ENCODE data around the gene OPTC.

OPTC gene

DNA sequence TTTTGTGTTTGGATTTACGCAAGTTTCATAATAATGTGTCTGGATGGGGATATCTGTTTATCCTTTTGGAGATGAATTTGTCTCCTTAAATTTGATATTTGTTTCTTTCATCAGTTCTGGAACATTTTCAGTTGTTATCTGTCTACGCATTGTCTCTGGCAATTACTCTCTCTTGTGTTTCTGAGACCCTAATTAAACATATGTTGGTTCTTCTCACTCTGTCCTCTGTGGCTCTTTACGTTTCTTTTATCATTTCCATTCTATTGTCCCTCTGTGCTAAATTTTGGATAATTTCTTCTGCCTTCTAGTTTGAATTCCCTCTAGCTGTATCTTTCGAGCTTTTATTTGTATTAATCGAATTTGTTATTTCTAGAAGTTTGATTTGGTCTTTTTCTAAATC, 35.9 kb upstream of the OPTC start:
- no peak overlapping the region for H3K4me3 ChIP-seq (replicated peaks; ENCODE audit: low read depth, low read length)
- DNase-seq (ENCODE audit: extremely low read depth, low read depth): no peak
- TF ChIP-seq, protein P1, sequence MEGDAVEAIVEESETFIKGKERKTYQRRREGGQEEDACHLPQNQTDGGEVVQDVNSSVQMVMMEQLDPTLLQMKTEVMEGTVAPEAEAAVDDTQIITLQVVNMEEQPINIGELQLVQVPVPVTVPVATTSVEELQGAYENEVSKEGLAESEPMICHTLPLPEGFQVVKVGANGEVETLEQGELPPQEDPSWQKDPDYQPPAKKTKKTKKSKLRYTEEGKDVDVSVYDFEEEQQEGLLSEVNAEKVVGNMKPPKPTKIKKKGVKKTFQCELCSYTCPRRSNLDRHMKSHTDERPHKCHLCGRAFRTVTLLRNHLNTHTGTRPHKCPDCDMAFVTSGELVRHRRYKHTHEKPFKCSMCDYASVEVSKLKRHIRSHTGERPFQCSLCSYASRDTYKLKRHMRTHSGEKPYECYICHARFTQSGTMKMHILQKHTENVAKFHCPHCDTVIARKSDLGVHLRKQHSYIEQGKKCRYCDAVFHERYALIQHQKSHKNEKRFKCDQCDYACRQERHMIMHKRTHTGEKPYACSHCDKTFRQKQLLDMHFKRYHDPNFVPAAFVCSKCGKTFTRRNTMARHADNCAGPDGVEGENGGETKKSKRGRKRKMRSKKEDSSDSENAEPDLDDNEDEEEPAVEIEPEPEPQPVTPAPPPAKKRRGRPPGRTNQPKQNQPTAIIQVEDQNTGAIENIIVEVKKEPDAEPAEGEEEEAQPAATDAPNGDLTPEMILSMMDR (IDR thresholded peaks at IDR 0.05; ENCODE audit: low read depth, low read length, missing control alignments): no peak

DNA sequence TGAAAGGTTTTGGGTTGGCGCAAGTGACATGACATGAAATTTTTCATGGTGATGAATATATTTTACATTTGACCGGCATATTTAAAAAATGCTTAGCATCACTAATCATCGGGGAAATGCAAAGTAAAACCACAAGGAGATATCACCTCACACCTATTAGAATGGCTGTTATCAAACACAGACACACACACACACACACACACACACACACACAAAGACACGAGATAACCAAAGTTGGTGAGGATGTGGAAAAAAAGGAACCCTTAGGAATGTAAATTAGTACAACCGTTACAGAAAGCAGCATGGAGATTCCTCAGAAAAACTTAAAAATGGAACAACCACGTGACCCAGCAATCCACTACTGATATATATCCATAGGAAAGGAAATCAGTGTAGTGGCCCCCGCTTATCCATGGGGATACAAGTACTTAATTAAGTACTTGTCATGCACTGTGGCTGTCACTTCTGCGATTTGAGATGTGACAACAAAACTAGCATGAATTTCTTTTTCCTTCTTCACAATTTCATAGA, 34.2 kb upstream of the OPTC start:
- DNase-seq (ENCODE audit: extremely low read depth, low read depth): no peak
- TF ChIP-seq, protein P1 (IDR thresholded peaks at IDR 0.05; ENCODE audit: low read depth, low read length, missing control alignments): no peak
- H3K4me3 ChIP-seq (replicated peaks; ENCODE audit: low read depth, low read length): no peak overlapping the region

DNA sequence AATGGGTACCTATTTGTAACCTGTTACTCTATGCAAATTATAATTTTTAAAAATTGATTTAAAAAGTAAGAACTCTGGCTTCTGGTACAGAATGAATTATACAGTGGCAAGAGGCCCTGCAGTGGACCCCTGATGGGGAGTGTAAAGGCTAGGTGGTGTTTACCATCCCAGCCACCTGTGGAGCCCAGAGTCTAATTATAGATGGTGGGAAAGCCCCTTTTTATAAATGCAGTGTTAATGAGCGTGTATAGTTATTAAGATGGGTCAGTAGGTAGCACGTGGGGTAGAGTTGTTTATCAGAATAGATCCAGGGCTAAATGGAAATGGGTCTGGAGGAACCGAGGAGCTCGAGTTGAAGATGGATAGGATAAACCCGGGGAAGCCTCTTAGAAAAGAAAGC, 32.2 kb upstream of the OPTC start:
- TF ChIP-seq, protein P1 (IDR thresholded peaks at IDR 0.05; ENCODE audit: low read depth, low read length, missing control alignments): no peak
- no peak overlapping the region for H3K4me3 ChIP-seq (replicated peaks; ENCODE audit: low read depth, low read length)
- no peak for DNase-seq (ENCODE audit: extremely low read depth, low read depth)

DNA sequence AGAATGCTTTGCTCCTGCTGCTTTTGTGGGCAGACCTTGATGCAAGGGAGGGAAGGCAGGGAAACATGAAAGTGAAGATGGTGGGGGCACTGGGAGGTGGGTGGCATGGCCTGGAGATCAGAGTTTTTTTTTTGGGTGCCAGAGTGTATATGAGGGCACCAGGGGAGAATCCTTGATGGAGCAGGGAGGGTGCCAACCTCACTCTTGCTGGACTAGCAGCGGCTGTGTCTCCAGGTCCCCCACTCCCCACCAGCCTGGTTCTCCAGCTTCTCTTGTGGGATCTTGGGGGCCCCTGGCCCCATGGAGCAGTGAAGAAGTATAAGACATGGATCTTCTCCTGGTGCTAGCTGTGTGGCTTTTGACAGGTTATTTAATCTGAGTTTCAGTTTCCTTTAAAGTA, 31.8 kb upstream of the OPTC start:
- no peak for DNase-seq (ENCODE audit: extremely low read depth, low read depth)
- H3K4me3 ChIP-seq (replicated peaks; ENCODE audit: low read depth, low read length): no peak overlapping the region
- TF ChIP-seq, protein P1 (IDR thresholded peaks at IDR 0.05; ENCODE audit: low read depth, low read length, missing control alignments): no peak

DNA sequence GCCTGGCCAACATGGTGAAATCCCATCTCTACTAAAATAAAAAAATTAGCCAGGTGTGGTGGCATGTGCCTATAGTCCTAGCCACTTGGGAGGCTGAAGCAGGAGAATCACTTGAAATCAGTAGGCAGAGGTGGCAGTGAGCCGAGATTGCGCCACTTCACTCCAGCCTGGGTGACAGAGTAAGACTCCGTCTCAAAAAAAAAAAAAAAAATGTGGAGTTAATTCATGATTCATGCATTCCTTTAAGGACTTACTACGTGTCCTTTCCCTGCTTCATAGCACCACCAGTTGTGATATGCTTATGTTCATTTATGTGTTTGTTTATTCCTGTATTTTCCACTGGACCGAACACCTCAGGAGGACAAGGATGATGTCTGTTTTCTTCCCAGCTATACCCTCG, 31.1 kb upstream of the OPTC start:
- TF ChIP-seq, protein P1 (IDR thresholded peaks at IDR 0.05; ENCODE audit: low read depth, low read length, missing control alignments): no peak

DNA sequence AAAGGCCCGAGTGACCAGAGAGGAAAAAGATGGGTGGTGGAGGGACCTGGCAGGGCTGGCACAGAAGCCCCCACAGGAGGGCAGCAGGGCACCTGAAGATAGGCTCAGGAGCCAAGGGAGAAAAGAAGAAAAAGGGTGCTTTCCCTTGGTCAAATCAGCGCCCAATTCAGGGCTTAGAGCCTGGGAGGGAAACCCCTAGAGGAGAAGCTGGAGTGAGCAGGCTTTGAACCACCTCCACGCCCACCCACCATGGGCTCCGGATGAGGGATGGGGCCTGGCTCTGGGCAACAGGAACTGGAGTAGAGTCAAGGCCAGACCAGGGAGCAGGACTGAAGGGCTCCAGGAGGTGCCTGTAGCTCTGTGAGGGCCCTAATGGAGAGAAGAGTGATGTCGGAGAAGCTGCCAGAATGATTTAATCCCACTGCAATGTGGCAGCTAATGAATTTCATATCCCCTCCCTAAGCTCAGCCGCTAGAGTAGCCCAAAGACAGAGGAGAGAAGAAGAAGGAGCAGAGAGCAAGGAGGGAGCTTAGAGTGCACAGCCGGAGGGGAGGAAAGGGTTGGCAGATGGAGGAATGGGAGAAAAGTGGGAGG, 30.4 kb upstream of the OPTC start:
- no peak overlapping the region for H3K4me3 ChIP-seq (replicated peaks; ENCODE audit: low read depth, low read length)
- DNase-seq (ENCODE audit: extremely low read depth, low read depth): no peak
- TF ChIP-seq, protein P1 (IDR thresholded peaks at IDR 0.05; ENCODE audit: low read depth, low read length, missing control alignments): no peak

More for the DNA sequence above, 31.1 kb upstream of the OPTC start:
- no peak for DNase-seq (ENCODE audit: extremely low read depth, low read depth)
- H3K4me3 ChIP-seq (replicated peaks; ENCODE audit: low read depth, low read length): no peak overlapping the region

DNA sequence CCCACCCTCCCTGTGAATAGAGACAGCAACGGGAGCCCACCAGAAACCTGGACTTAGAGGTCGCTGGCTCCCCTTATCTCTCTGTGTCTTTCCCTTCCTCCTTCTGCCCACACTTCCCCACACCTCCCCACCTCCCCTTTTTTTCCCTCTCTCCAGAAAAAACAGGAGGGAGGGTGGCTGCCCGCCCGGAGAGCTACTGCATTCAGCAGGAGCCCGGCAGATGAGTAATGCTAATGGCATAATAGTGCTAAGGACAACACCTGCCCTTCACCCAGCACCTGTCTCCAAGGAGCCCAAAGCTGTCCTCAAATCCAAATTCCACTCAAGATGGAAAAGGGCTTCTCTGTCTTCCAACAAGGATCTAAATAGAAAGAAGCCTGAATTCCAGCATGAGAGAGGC, 29.7 kb upstream of the OPTC start:
- DNase-seq (ENCODE audit: extremely low read depth, low read depth): no peak
- TF ChIP-seq, protein P1 (IDR thresholded peaks at IDR 0.05; ENCODE audit: low read depth, low read length, missing control alignments): no peak
- H3K4me3 ChIP-seq (replicated peaks; ENCODE audit: low read depth, low read length): no peak overlapping the region
